ENCODE data around the gene IL36B. TPM values are rescaled to one million over a fixed set of nuclear protein-coding genes. Genes with fewer than 3 reads are reported as not detected.
A peak's percentile ranks its signal among the peaks of the same experiment; 100 is the strongest.

Gene IL36B
- total RNA-seq, 4 donors from 2014 or later: 1.5 to 1.7 TPM; not detected in 2

DNA sequence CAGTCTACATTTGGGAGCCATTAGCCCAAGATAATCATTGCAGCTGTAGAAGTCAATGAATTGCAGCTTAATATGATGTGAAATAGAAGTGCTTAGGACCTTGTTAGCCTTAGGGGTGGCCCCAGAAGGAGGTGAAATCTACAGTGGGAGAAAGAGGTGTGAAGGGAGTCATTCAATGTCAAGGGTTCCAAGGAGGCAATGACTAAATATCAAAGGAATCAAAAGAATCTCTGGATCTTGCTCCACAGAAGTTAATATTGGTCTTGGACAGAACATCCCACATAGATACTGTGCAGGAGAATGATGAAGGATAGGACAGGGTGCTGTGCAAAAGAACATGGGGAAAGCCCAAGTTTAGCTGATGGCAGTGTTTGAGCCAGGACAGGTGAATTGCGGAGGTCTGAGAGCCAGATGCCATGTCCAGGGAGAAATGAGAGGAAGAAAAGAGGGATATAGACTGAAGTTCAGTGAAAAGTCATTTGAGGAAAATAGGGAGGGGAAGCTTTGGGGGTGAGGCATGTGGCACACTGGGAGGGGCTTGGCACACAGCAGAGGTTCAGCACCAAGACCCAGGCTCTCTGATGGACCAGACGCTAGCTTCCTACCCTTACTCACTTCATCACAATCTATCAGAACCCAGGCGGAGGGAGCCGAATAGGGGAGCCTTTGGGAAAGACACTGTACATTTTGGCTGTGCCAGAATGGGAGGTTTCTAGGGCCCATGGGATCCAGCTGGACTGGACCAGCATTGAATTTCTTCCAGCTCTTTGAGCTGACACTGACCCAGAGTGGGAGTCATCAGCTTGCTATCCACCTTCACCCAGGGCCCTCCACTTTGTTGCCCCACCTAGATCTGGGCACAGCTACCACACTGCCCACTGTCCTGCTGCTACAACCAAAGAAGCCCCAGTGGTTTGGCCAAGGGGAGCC, 17.3 kb upstream of the IL36B start:
- Histone ChIP-seq H3K9me3 (no peaks in the 10 kb centered on the region), H3K27me3 (no peaks in the 10 kb centered on the region), H3K27ac (peak overlapping the region in 3 of 4 donors; percentile 40 to 77 (median 52)), H3K36me3 (no peaks in the 10 kb centered on the region), H3K4me3 (no peak overlapping the region), H3K4me1 (peaks cover 7 to 50% (median 9%) of the 10 kb centered on the region in 3 donors)
- no peak for DNase-seq
- TF ChIP-seq POLR2A (IDR thresholded peaks at IDR 0.05): no peak
- TF ChIP-seq, protein P1, sequence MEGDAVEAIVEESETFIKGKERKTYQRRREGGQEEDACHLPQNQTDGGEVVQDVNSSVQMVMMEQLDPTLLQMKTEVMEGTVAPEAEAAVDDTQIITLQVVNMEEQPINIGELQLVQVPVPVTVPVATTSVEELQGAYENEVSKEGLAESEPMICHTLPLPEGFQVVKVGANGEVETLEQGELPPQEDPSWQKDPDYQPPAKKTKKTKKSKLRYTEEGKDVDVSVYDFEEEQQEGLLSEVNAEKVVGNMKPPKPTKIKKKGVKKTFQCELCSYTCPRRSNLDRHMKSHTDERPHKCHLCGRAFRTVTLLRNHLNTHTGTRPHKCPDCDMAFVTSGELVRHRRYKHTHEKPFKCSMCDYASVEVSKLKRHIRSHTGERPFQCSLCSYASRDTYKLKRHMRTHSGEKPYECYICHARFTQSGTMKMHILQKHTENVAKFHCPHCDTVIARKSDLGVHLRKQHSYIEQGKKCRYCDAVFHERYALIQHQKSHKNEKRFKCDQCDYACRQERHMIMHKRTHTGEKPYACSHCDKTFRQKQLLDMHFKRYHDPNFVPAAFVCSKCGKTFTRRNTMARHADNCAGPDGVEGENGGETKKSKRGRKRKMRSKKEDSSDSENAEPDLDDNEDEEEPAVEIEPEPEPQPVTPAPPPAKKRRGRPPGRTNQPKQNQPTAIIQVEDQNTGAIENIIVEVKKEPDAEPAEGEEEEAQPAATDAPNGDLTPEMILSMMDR (IDR thresholded peaks at IDR 0.05): no peak
- intact Hi-C loops (cut with DNase I): no loop called here
- WGBS, 2 donors: 73 to 87% methylated on average over 4 of the region's 4 CpGs

DNA sequence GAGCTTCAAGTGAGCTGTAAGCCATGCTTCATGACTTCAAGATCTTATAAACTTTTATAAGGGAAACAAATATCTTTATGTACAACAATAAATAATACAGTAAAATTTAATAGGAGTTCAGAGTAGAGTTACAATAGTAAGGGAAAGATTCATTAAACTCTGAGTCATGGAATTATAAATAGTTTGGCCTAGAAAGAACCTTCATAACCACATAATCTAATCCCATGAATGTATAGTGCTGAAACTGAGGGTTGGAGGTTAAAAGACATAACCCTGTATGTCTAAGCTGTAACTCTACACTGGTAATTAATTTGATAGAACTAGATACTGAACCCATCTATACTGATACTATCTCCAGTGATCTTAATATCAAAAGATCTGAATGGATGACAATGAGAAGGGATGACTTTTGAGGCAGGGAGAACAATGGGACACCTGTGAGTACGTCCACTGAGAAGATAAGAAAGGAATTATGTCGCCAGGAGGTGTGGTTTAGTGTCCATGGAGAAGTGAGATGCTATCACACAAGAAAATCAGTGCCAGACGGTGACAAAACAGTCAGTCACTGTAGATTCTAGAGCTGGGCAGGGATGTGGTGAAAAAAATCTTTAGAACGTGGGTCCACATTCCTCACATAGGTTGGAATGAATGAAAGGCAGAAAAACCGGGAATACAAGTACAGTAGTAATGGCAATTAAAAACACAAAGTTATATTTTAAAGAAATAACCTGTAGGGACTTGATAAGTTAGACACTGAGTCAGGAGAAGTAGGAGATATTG, 16.2 kb upstream of the IL36B start:
- H3K4me3 ChIP-seq: no peak overlapping the region
- H3K9me3 ChIP-seq: no peaks in the 10 kb centered on the region
- WGBS, 2 donors: 20 to 30% methylated on average over 5 of the region's 5 CpGs
- intact Hi-C loops (cut with DNase I): no loop called here
- H3K36me3 ChIP-seq: no peaks in the 10 kb centered on the region
- peak overlapping the region in 3 of 4 donors; percentile 40 to 77 (median 52) for H3K27ac ChIP-seq
- no peak for DNase-seq
- TF ChIP-seq POLR2A (IDR thresholded peaks at IDR 0.05): no peak
- TF ChIP-seq, protein P1 (IDR thresholded peaks at IDR 0.05): no peak
- no peaks in the 10 kb centered on the region for H3K27me3 ChIP-seq
- peaks cover 7 to 46% (median 9%) of the 10 kb centered on the region in 3 donors for H3K4me1 ChIP-seq

DNA sequence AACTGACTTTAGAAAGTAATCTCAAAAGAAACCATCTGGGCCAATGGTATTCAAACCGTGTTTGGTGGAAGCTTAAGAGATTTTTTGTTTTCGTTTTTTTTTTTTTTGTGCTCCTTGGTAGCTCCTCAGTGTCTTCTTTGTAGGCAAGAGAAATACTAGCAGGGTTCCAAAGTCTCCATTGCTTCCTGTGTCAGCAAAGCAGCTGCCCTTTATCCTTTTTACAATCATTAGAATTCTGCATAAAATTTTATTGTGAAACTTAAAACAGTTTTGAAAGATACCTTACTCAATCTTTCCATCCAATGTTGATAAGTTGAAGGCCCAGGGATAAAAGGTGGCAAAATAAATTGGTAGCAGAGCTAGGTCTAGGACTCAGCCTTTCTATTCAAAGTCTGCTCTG, 15.6 kb upstream of the IL36B start:
- Histone ChIP-seq H3K9me3 (no peaks in the 10 kb centered on the region), H3K4me3 (no peak overlapping the region), H3K36me3 (no peaks in the 10 kb centered on the region), H3K4me1 (peaks cover 7 to 39% (median 8%) of the 10 kb centered on the region in 3 donors), H3K27ac (peak overlapping the region in 2 of 4 donors; percentile 40 to 77), H3K27me3 (no peaks in the 10 kb centered on the region)
- 81 to 100% methylated on average over 2 of the region's 2 CpGs for WGBS, 2 donors
- TF ChIP-seq, protein P1 (IDR thresholded peaks at IDR 0.05): no peak
- no peak for TF ChIP-seq POLR2A (IDR thresholded peaks at IDR 0.05)
- intact Hi-C loops (cut with DNase I): no loop called here
- DNase-seq: no peak

DNA sequence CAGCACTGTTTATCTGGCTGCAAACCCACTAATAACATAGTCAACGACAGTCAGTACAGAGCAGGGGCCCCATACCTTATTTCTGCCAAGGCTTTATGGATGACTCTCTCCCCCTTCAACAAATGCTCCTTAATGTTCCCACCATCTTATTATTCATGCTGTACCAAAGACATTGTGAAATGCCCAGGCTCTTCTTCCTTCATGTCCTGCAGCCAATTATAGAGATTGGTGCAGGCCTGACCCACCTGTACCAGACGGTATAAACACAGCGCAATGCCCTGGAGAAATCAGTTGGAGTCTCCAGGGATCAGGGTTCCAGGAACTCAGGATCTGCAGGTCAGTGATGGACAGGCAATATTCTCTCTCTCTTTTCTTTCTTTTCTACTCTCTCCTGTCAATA, 15.0 kb upstream of the IL36B start, which contains the start of gene IL1F10:
IL1F10 (plus strand) TSS at position 290 of the 400 bp plus-strand sequence. CDS start 4,769 bp downstream, outside the sequence.
- Histone ChIP-seq H3K4me1 (peaks cover 2 to 34% (median 7%) of the 10 kb centered on the region in 3 donors), H3K36me3 (no peaks in the 10 kb centered on the region), H3K27me3 (no peaks in the 10 kb centered on the region), H3K4me3 (no peak within 1 kb of the TSS), H3K9me3 (no peaks in the 10 kb centered on the region), H3K27ac (peak within 1 kb of the TSS in 3 of 4 donors; percentile 20 to 77 (median 40))
- no peak for DNase-seq
- TF ChIP-seq, protein P1 (IDR thresholded peaks at IDR 0.05): no peak
- TF ChIP-seq POLR2A (IDR thresholded peaks at IDR 0.05): no peak
- intact Hi-C loops (cut with DNase I): no loop called here
- 93 to 95% methylated on average over 3 of the region's 3 CpGs for WGBS, 2 donors
